Right renal cortex interstitium (tissue), 3 donors: ENCODE results near the gene SLC25A25. TPM values are rescaled to one million over a fixed set of nuclear protein-coding genes. Genes with fewer than 3 reads are reported as not detected.

ENCODE experiments used
- DNase-seq, 3 donors: peaks; one replicate each; pipeline ENCODE4 v3.0.0-alpha.2; 2013; ENCODE audit warnings: low read depth in 3 of 3, low spot score in 2 of 3
- polyA plus RNA-seq, 3 donors: library from polyadenylated mRNA; unstranded; fragments of 120-200 nt; gene quantifications; one replicate each; pipeline ENCODE4 v1.2.1, GENCODE V29; 2013; ENCODE audit not compliant: insufficient read length in 3 of 3

The SLC25A25 gene
- polyA plus RNA-seq, 3 donors: 12.8 to 14.0 (median 13.4) TPM

GRCh38 chr9:128155736-128156500 lies 87.9 kb downstream of the SLC25A25 start:
- no peak for DNase-seq

Other genes with a start within 250 kb of the SLC25A25 start
- 10 to 100 TPM; 72.5 to 78.1 (median 74.0) TPM for gene ENG, start 213.6 kb upstream of the SLC25A25 start, polyA plus RNA-seq
- gene AK1, start 190.6 kb upstream of the SLC25A25 start, polyA plus RNA-seq: 10 to 100 TPM; 33.9 to 40.0 (median 36.4) TPM
- 10 to 100 TPM; 39.7 to 47.3 (median 43.1) TPM for gene ST6GALNAC6, start 168.6 kb upstream of the SLC25A25 start, polyA plus RNA-seq
- gene ST6GALNAC4, start 151.2 kb upstream of the SLC25A25 start, polyA plus RNA-seq: 10 to 100 TPM; 10.6 to 11.8 (median 11.6) TPM
- gene PIP5KL1, start 137.5 kb upstream of the SLC25A25 start, polyA plus RNA-seq: 1 to 10 TPM; 1.1 to 1.6 (median 1.1) TPM
- 10 to 100 TPM; 33.3 to 37.4 (median 36.5) TPM for gene DPM2, start 130.4 kb upstream of the SLC25A25 start, polyA plus RNA-seq
- gene EEIG1, start 87.2 kb upstream of the SLC25A25 start, polyA plus RNA-seq: 10 to 100 TPM; 23.3 to 33.9 (median 26.6) TPM
- 10 to 100 TPM in 1 of 3 donors, 1 to 10 TPM in 2; 9.5 to 11.0 (median 9.6) TPM for gene NAIF1, start 912 bp upstream of the SLC25A25 start, polyA plus RNA-seq
- 10 to 100 TPM; 35.2 to 43.5 (median 39.2) TPM for gene PTGES2, start 59.5 kb downstream of the SLC25A25 start, polyA plus RNA-seq
- gene LCN2, start 81.2 kb downstream of the SLC25A25 start, polyA plus RNA-seq: under 1 TPM; 0.29 to 0.86 (median 0.79) TPM
- gene BBLN, start 92.0 kb downstream of the SLC25A25 start, polyA plus RNA-seq: 10 to 100 TPM; 27.6 to 36.7 (median 30.9) TPM
- gene CIZ1, start 123.3 kb downstream of the SLC25A25 start, polyA plus RNA-seq: 100 to 1,000 TPM; 105 to 106 (median 106) TPM
- gene DNM1, start 135.1 kb downstream of the SLC25A25 start, polyA plus RNA-seq: 10 to 100 TPM; 72.8 to 78.4 (median 74.6) TPM
- 10 to 100 TPM; 67.6 to 71.2 (median 67.6) TPM for gene GOLGA2, start 207.8 kb downstream of the SLC25A25 start, polyA plus RNA-seq
- 10 to 100 TPM; 33.7 to 36.4 (median 36.1) TPM for gene SWI5, start 208.0 kb downstream of the SLC25A25 start, polyA plus RNA-seq